Lung microvascular endothelial cell (primary cell): Measurements from ENCODE around the gene BSN. TPM values are rescaled to one million over a fixed set of nuclear protein-coding genes. Genes with fewer than 3 reads are reported as not detected.

Source experiments
- DNase-seq, 2 donors: peaks; one replicate each; pipeline versions ENCODE4 v3.0.0 to v3.0.0-alpha.2; 2010; ENCODE audit warnings: low read depth in 2 of 2
- total RNA-seq: library from RNA; depleted of rRNA; stranded (reverse); fragments of >200 nt; gene quantifications from 2 replicates; pipeline ENCODE4 v1.2.1, GENCODE V29; 2014

The BSN gene
- total RNA-seq, 1 donor from 2014 or later, result under 0.01 TPM

DNA sequence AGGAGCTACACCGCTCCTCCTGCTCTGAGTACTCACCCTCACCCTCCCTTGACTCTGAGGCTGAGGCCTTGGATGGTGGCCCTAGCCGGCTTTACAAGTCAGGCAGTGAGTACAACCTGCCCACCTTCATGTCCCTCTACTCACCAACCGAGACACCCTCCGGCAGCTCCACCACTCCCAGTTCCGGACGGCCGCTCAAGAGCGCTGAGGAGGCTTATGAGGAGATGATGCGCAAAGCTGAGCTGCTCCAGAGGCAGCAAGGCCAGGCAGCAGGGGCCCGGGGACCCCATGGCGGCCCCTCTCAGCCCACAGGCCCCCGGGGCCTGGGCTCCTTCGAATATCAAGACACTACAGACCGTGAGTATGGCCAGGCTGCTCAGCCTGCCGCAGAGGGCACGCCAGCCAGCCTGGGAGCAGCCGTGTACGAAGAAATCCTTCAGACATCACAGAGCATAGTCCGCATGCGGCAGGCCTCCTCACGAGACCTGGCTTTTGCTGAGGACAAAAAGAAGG is 98.7 kb downstream of the BSN start:
- no peak for DNase-seq

DNA sequence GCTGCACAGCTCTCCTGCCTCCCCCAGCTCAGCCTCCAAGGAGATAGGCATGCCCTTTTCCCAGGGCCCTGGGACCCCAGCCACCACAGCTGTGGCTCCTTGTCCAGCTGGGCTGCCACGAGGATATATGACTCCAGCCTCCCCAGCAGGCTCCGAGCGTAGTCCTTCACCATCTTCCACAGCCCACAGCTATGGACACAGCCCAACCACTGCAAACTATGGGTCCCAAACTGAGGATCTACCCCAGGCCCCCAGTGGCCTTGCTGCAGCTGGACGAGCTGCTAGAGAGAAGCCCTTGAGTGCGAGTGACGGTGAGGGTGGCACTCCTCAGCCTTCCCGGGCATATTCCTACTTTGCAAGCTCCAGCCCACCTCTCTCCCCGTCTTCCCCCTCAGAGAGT is 99.3 kb downstream of the BSN start:
- no peak for DNase-seq

DNA sequence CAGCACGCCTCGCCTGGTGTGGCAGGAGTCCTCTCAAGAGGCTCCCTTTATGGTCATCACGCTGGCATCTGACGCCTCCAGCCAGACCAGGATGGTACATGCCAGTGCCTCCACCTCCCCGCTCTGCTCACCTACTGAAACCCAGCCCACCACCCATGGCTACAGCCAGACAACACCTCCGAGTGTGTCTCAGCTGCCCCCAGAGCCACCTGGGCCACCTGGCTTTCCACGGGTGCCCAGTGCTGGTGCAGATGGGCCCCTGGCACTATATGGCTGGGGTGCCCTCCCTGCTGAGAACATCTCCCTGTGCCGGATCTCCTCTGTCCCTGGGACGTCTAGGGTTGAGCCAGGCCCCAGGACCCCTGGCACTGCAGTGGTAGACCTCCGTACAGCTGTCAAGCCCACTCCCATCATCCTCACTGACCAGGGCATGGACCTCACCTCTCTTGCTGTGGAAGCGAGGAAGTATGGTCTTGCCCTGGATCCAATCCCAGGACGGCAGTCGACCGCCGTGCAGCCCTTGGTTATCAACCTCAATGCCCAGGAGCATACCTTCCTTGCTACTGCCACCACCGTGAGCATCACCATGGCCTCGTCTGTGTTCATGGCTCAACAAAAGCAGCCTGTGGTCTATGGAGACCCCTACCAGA is 100.0 kb downstream of the BSN start:
- no peak for DNase-seq

- no peak for DNase-seq
Measured at GRCh38 chr3:49654955-49655556, 100.8 kb downstream of the BSN start.

- no peak for DNase-seq
Measured at GRCh38 chr3:49655731-49656285, 101.5 kb downstream of the BSN start.

DNA sequence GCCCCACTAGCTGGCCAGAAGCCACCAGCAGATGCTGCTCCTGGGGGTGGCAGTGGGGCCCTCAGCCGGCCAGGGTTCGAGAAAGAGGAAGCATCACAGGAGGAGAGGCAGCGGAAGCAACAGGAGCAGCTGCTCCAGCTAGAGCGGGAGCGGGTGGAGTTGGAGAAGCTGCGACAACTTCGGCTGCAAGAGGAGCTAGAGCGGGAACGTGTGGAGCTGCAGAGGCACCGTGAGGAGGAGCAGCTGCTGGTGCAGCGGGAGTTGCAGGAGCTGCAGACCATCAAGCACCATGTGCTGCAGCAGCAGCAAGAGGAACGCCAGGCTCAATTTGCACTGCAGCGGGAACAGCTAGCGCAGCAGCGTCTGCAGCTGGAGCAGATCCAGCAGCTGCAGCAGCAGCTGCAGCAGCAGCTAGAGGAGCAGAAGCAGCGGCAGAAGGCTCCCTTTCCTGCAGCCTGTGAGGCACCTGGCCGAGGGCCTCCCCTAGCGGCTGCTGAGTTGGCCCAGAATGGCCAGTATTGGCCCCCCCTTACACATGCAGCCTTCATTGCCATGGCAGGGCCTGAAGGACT is 102.3 kb downstream of the BSN start:
- no peak for DNase-seq

GRCh38 chr3:49657208-49657915 is 103.1 kb downstream of the BSN start:
- DNase-seq, result no peak

GRCh38 chr3:49658711-49659110 is 104.4 kb downstream of the BSN start:
- no peak for DNase-seq

DNA sequence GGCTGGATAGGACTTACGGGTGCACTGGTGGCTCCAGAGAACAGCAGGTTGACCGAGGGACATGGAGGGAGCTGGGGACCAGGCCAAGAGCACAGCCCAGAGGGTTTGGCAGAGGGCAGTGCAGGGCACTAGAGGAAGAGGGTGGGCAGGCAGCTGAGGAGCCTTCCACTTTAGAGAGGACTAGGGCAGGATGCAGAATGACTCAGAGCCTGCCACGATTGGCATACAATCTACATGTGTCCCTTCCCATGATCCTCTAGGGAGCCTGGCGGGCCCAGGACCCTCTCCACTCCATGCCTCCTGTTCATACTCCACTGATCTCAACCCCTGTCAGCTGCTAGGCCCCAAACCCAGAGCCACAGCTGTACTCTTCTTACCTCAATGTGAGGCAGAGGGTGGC is 105.5 kb downstream of the BSN start:
- DNase-seq, result no peak

DNA sequence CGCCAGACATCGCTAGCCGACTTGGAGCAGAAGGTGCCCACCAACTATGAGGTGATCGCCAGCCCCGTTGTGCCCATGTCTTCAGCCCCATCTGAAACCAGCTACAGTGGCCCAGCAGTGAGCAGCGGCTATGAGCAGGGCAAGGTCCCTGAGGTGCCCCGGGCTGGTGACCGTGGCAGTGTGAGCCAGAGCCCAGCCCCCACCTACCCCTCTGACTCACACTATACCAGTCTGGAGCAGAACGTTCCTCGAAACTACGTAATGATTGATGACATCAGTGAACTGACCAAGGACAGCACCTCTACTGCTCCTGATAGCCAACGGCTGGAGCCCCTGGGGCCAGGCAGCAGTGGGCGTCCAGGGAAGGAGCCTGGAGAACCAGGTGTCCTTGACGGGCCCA is 107.0 kb downstream of the BSN start:
- no peak for DNase-seq

DNA sequence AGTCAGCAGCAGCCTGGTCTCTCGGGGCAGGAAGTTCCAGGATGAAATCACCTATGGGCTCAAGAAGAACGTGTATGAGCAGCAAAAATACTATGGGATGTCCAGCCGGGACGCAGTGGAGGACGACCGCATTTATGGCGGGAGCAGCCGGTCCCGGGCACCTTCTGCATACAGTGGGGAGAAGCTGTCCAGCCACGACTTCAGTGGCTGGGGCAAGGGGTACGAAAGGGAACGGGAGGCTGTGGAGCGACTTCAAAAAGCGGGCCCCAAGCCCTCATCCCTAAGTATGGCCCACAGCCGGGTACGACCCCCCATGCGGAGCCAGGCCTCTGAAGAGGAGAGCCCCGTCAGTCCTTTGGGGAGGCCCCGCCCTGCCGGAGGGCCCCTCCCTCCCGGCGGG is 107.7 kb downstream of the BSN start:
- DNase-seq, result no peak

- no peak for DNase-seq
Measured at GRCh38 chr3:49662720-49663413, 108.6 kb downstream of the BSN start.

- DNase-seq, result no peak
Measured at GRCh38 chr3:49663831-49664230, 109.6 kb downstream of the BSN start.

GRCh38 chr3:49664300-49664699 is 110.0 kb downstream of the BSN start:
- no peak for DNase-seq

GRCh38 chr3:49665822-49666519 is 111.7 kb downstream of the BSN start:
- DNase-seq, result no peak

GRCh38 chr3:49666592-49666991 is 112.3 kb downstream of the BSN start:
- DNase-seq, result no peak

GRCh38 chr3:49667701-49668413 is 113.6 kb downstream of the BSN start:
- no peak for DNase-seq

GRCh38 chr3:49668414-49668797 is 114.1 kb downstream of the BSN start:
- DNase-seq, result no peak

DNA sequence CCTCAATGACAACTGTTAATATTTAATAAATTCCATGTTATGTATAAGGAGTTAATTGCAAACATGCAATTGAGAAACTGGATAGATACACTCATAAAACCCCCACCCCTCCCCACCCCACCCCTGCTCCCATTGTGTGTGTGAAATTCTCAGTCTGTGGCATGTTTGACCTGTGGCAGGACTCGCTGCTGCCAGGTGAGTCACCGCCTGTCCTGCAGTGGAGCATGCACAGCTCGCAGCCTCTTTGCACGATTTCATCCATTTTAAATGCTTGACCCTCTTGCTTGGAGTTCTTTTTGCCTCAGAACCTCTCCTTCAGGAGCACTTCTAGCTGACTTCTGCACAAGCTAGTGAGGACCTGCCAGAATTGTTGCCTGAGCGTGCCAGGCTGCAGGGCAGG is 114.6 kb downstream of the BSN start:
- no peak for DNase-seq

DNA sequence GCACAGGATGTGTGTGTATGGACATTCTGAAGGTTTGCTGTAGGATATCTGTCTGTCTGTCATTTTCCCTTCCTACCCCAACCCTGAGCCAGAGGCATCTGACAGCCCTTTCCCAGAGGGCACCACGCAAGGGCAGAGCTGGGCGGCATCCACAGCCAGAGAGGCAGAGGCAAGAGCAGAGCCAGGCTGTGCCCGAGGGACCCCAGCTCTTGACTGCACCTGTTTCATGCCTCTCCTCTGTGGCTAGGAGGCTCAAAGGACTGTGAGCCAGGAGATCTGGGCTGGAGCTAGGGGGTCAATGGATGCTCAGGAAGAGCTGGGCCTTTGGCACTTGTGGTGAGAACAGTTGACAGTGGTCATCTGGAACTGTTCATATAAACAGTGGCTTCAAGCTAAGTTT is 115.1 kb downstream of the BSN start:
- no peak for DNase-seq
